Endothelial cell (in vitro differentiated cells): ENCODE results near the gene CNTRL. TPM values are rescaled to one million over a fixed set of nuclear protein-coding genes. Genes with fewer than 3 reads are reported as not detected.
"Not testable (repeated sequence)": the region's sequence is repeated elsewhere in the genome, so short reads cannot be mapped to it uniquely, and the experiment has no call there.

Experiments
- DNase-seq: peaks from one replicate; pipeline ENCODE4 v3.0.0; 2021; ENCODE audit warnings: low spot score
- H3K27ac Mint-ChIP-seq: one replicate; pipeline ENCODE4 v1.8.0; 2021; ENCODE audit warnings: mixed read lengths, inconsistent platforms; ENCODE audit not compliant: unreplicated experiment
- H3K27me3 Mint-ChIP-seq: one replicate; pipeline ENCODE4 v1.8.0; 2021; ENCODE audit warnings: mild to moderate bottlenecking, moderate library complexity, mixed read lengths, inconsistent platforms; ENCODE audit not compliant: unreplicated experiment
- H3K36me3 Mint-ChIP-seq: one replicate; pipeline ENCODE4 v1.8.0; 2021; ENCODE audit warnings: mild to moderate bottlenecking, low read depth, mixed read lengths, inconsistent platforms; ENCODE audit not compliant: unreplicated experiment
- H3K4me1 Mint-ChIP-seq: one replicate; pipeline ENCODE4 v1.8.0; 2021; ENCODE audit warnings: mild to moderate bottlenecking, mixed read lengths, inconsistent platforms; ENCODE audit not compliant: unreplicated experiment
- H3K4me3 Mint-ChIP-seq: one replicate; pipeline ENCODE4 v1.8.0; 2021; ENCODE audit warnings: mild to moderate bottlenecking, mixed read lengths, inconsistent platforms; ENCODE audit not compliant: unreplicated experiment
- H3K9me3 Mint-ChIP-seq: one replicate; pipeline ENCODE4 v1.8.0; 2021; ENCODE audit warnings: mixed read lengths, inconsistent platforms; ENCODE audit not compliant: unreplicated experiment
- CTCF ChIP-seq: fragments of 200-600 bp; sonication (generic); IDR thresholded peaks from one replicate; pipeline ENCODE4 v1.5.0; 2021; ENCODE audit warnings: antibody characterized with exemption; ENCODE audit not compliant: unreplicated experiment
- total RNA-seq: library from RNA; stranded (reverse); fragmentation: NEBNext Ultra II Directional; extraction: Animal tissue kit (Norgen Biotek cat#: 25700); gene quantifications from one replicate; pipeline ENCODE4 v1.2.1, GENCODE V29; 2021; ENCODE audit not compliant: unreplicated experiment

The CNTRL gene
- total RNA-seq, 1 donor from 2014 or later, result 23.6 TPM

GRCh38 chr9:121082075-121082474 is 7.3 kb downstream of the CNTRL start:
- H3K9me3 Mint-ChIP-seq, result no peaks in the 10 kb centered on the region
- no peaks in the 10 kb centered on the region for H3K27me3 Mint-ChIP-seq
- H3K27ac Mint-ChIP-seq, result no peak overlapping the region
- H3K4me3 Mint-ChIP-seq, result no peak overlapping the region
- TF ChIP-seq CTCF, result no peak
- H3K4me1 Mint-ChIP-seq, result no peaks in the 10 kb centered on the region
- DNase-seq, result no peak
- no peaks in the 10 kb centered on the region for H3K36me3 Mint-ChIP-seq

GRCh38 chr9:121085661-121086060 is 10.9 kb downstream of the CNTRL start:
- Mint-ChIP-seq H3K4me3 (no peak overlapping the region), H3K4me1 (peaks cover 5% of the 10 kb centered on the region), H3K36me3 (no peaks in the 10 kb centered on the region), H3K27me3 (no peaks in the 10 kb centered on the region), H3K27ac (no peak overlapping the region), H3K9me3 (no peaks in the 10 kb centered on the region)
- no peak for TF ChIP-seq CTCF
- no peak for DNase-seq

- TF ChIP-seq CTCF, result no peak
- no peak overlapping the region for H3K27ac Mint-ChIP-seq
- H3K27me3 Mint-ChIP-seq, result no peaks in the 10 kb centered on the region
- DNase-seq, result no peak
- peaks cover 4% of the 10 kb centered on the region for H3K36me3 Mint-ChIP-seq
- no peak overlapping the region for H3K4me3 Mint-ChIP-seq
- H3K9me3 Mint-ChIP-seq, result no peaks in the 10 kb centered on the region
- peaks cover 5% of the 10 kb centered on the region for H3K4me1 Mint-ChIP-seq
Measured at GRCh38 chr9:121088576-121088975, 13.8 kb downstream of the CNTRL start.

GRCh38 chr9:121090743-121091142 is 16.0 kb downstream of the CNTRL start:
- not testable (repeated sequence) for H3K27ac Mint-ChIP-seq, H3K4me3 Mint-ChIP-seq, H3K36me3 Mint-ChIP-seq, H3K4me1 Mint-ChIP-seq, H3K9me3 Mint-ChIP-seq, DNase-seq, H3K27me3 Mint-ChIP-seq

- Mint-ChIP-seq H3K4me1 (no peaks in the 10 kb centered on the region), H3K9me3 (no peaks in the 10 kb centered on the region), H3K36me3 (peaks cover 17% of the 10 kb centered on the region), H3K27ac (no peak overlapping the region), H3K4me3 (no peak overlapping the region), H3K27me3 (no peaks in the 10 kb centered on the region)
- TF ChIP-seq CTCF, result no peak
- DNase-seq, result no peak
Measured at GRCh38 chr9:121095057-121095456, 20.3 kb downstream of the CNTRL start.
